Nephron (organoid): ENCODE measurements around the gene KRTAP12-2.

Source experiments
- H3K27ac Mint-ChIP-seq, 3 experiments: 2 replicates each; pipeline ENCODE4 v1.8.0; 2020; ENCODE audit warnings: mixed read lengths in 3 of 3, mild to moderate bottlenecking in 2 of 3, moderate library complexity in 1 of 3
- H3K27me3 Mint-ChIP-seq: 2 replicates; pipeline ENCODE4 v1.8.0; 2021; ENCODE audit warnings: low read depth, mild to moderate bottlenecking, moderate library complexity, mixed read lengths
- H3K36me3 Mint-ChIP-seq: 2 replicates; pipeline ENCODE4 v1.8.0; 2020; ENCODE audit warnings: low read depth, mixed read lengths
- H3K4me1 Mint-ChIP-seq: 2 replicates; pipeline ENCODE4 v1.8.0; 2020; ENCODE audit warnings: mixed read lengths
- H3K4me3 Mint-ChIP-seq, 3 experiments: 2 replicates each; pipeline ENCODE4 v1.8.0; 2020; ENCODE audit warnings: mild to moderate bottlenecking in 3 of 3, mixed read lengths in 3 of 3, moderate library complexity in 2 of 3
- H3K9me3 Mint-ChIP-seq: 2 replicates; pipeline ENCODE4 v1.8.0; 2020; ENCODE audit warnings: mixed read lengths
- TF ChIP-seq, protein P1 (sequence below), 3 experiments: fragments of 200-600 bp; sonication (generic); IDR thresholded peaks; one replicate each; pipeline ENCODE4 v1.5.0; 2021; ENCODE audit warnings: antibody characterized with exemption in 3 of 3; ENCODE audit not compliant: unreplicated experiment in 3 of 3

The KRTAP12-2 gene, protein sequence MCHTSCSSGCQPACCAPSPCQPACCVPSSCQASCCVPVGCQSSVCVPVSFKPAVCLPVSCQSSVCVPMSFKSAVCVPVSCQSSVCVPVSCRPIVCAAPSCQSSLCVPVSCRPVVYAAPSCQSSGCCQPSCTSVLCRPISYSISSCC

DNA sequence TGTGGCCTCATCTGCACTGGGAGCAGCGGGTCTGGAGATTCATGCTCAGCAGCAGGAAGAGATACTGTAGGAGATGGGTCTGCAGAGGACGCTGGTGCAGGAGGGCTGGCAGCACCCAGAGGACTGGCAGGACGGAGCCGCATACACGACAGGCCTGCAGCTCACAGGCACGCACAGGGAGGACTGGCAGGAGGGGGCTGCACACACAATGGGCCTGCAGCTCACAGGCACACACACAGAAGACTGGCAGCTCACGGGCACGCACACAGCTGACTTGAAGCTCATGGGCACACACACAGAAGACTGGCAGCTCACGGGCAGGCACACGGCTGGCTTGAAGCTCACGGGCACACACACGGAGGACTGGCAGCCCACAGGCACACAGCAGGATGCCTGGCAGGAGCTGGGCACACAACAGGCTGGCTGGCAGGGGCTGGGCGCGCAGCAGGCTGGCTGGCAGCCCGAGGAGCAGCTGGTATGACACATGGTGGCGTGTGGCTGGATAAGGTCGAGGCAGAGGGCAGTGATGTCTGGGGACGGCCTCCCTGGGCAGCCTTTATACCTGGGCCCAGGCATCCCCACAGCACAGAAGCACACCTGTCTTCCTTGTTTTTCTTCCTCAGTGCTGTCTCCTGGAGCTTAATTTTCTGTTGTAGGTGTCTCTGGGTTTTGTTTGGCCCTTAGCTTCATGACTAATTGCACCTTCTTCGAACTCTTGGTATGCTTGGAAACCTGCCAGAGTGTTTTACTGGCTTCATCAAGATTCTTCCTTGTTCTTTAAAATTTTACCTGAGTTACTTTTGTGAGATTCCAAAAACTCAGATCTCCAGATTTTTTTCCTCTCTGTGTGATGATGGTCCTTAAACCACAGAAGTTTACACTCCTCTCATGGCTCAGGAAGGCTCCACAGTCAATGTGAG lies at the start of gene KRTAP12-2:
Gene KRTAP12-2 (minus strand): TSS at position 527 of the 920 bp plus-strand sequence. CDS start 41 bp downstream, at position 486.
- H3K4me3 Mint-ChIP-seq, result no peak within 1 kb of the TSS
- no peak within 1 kb of the TSS for H3K27ac Mint-ChIP-seq
- H3K36me3 Mint-ChIP-seq, result peaks cover 5% of the 10 kb centered on the region
- H3K4me1 Mint-ChIP-seq, result no peaks in the 10 kb centered on the region
- peaks cover 12% of the 10 kb centered on the region for H3K27me3 Mint-ChIP-seq
- H3K9me3 Mint-ChIP-seq, result peaks cover 47% of the 10 kb centered on the region
- TF ChIP-seq, protein P1, sequence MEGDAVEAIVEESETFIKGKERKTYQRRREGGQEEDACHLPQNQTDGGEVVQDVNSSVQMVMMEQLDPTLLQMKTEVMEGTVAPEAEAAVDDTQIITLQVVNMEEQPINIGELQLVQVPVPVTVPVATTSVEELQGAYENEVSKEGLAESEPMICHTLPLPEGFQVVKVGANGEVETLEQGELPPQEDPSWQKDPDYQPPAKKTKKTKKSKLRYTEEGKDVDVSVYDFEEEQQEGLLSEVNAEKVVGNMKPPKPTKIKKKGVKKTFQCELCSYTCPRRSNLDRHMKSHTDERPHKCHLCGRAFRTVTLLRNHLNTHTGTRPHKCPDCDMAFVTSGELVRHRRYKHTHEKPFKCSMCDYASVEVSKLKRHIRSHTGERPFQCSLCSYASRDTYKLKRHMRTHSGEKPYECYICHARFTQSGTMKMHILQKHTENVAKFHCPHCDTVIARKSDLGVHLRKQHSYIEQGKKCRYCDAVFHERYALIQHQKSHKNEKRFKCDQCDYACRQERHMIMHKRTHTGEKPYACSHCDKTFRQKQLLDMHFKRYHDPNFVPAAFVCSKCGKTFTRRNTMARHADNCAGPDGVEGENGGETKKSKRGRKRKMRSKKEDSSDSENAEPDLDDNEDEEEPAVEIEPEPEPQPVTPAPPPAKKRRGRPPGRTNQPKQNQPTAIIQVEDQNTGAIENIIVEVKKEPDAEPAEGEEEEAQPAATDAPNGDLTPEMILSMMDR (IDR thresholded peaks at IDR 0.05; ENCODE audit: unreplicated experiment in 3 of 3), result no peak

DNA sequence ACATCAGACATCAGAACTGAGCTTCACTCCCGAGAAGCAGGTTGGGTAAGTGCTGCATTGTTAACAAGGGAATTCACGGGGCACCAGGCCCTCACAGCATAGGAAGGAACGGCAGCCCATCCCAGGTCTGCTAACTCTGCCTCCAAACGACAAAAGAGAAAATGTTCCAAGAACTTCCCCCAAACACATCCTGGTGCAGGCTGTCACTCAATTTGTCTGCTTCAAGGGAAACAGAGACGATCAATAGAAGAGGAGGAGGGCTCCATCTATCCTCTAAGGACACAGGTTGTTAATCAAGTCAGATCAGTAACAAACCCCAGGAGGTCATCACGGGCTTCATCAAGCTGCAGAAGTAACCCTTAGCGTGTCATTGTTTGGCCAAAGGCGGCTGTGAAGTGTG lies 48.2 kb upstream of the KRTAP12-2 start:
- no peak overlapping the region for H3K4me3 Mint-ChIP-seq
- peaks cover 18% of the 10 kb centered on the region for H3K4me1 Mint-ChIP-seq
- peaks cover 84% of the 10 kb centered on the region for H3K27me3 Mint-ChIP-seq
- TF ChIP-seq, protein P1 (IDR thresholded peaks at IDR 0.05; ENCODE audit: unreplicated experiment in 3 of 3), result no peak
- H3K27ac Mint-ChIP-seq, result no peak overlapping the region
- peaks cover 3% of the 10 kb centered on the region for H3K9me3 Mint-ChIP-seq
- H3K36me3 Mint-ChIP-seq, result no peaks in the 10 kb centered on the region

DNA sequence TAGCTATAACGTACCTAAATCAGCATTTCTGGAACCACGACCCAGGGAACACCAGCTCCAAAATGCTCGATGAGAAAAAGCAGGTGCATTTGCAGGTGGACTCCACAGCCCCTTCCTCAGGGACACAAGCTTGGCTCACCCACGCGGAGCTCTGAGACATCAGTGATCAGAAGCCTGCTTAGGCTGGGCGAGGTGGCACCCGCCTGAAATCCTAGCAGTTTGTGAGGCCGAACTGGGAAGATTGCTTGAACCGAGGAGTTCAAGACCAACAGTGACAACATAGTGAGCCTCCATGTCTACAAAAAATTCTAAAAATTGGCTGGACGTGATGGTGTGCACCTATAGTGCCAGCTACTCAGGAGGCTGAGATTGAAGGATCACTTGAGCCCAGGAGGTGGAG lies 47.1 kb upstream of the KRTAP12-2 start:
- peaks cover 3% of the 10 kb centered on the region for H3K9me3 Mint-ChIP-seq
- no peaks in the 10 kb centered on the region for H3K36me3 Mint-ChIP-seq
- H3K4me3 Mint-ChIP-seq, result no peak overlapping the region
- peaks cover 91% of the 10 kb centered on the region for H3K27me3 Mint-ChIP-seq
- TF ChIP-seq, protein P1 (IDR thresholded peaks at IDR 0.05; ENCODE audit: unreplicated experiment in 3 of 3), result no peak
- H3K27ac Mint-ChIP-seq, result no peak overlapping the region
- peaks cover 26% of the 10 kb centered on the region for H3K4me1 Mint-ChIP-seq

DNA sequence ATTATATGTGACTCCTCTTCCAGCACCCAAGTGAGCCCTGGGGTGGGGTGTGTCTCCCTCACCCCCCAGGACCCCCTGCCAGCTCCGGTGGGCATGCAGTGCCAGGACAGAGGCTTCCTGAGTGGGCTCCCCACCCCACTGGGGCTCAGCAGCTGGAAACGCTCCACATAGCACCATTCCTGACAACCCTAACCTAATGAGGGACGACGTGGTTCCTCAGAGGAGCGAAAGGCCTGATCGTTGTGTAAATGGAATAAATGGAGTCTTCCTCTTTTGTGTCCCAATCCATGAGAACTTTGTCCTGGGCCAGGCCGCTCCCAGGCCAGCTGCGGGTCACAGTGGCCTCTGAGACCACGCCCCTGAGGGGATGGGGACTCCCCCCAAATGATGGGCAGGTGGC lies 46.4 kb upstream of the KRTAP12-2 start:
- Mint-ChIP-seq H3K4me1 (peaks cover 18% of the 10 kb centered on the region), H3K4me3 (no peak overlapping the region), H3K27ac (no peak overlapping the region), H3K36me3 (no peaks in the 10 kb centered on the region), H3K27me3 (peaks cover 91% of the 10 kb centered on the region), H3K9me3 (peaks cover 3% of the 10 kb centered on the region)
- TF ChIP-seq, protein P1 (IDR thresholded peaks at IDR 0.05; ENCODE audit: unreplicated experiment in 3 of 3), result no peak

DNA sequence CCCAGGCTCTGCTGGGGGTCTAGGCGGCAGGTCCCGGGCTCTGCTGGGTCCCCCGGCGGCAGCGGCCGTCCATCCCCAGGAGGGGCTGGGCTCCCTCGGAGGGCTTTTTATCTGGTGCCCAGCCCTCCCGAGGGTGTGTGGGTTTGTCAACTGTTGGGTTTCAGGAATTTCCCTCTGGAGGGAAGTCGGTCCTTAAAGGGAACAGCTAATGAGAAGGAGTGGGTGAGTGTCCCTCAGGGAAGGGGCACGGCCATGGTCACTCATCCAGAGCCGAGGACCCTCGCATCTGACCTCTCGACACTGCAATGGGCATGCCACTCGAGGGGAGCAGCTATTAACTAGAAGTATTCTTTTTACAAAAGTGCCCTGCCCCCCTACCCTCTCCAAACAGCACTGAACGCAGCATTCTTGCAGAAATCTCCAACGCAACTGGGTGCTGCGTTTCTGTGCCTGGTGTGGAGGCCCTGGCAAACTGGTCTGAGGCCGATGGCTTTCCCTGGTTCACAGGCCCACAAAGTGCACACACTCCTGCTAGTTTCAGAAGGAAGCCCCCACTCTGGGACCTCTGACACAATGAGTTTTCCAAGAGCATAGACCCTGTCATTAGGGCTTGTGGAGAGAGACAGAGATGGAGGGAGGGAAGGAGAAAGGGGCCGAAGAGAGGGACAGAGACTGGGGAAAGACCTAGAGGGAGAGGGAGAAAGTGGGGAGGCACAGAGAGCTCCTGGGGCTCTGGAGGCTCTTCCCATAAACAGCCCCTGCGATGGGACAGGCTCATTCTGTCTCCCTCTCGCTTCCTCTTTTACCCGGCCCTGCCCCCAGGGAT lies 45.7 kb upstream of the KRTAP12-2 start:
- H3K4me1 Mint-ChIP-seq, result peaks cover 18% of the 10 kb centered on the region
- H3K36me3 Mint-ChIP-seq, result no peaks in the 10 kb centered on the region
- H3K27ac Mint-ChIP-seq, result no peak overlapping the region
- TF ChIP-seq, protein P1 (IDR thresholded peaks at IDR 0.05; ENCODE audit: unreplicated experiment in 3 of 3), result no peak
- no peak overlapping the region for H3K4me3 Mint-ChIP-seq
- peaks cover 98% of the 10 kb centered on the region for H3K27me3 Mint-ChIP-seq
- H3K9me3 Mint-ChIP-seq, result peaks cover 3% of the 10 kb centered on the region
